ENCODE data around the gene TOM1. TPM values are rescaled to one million over a fixed set of nuclear protein-coding genes. Genes with fewer than 3 reads are reported as not detected.

The TOM1 gene
- total RNA-seq, 1 experiment from 2014 or later: 22.3 TPM

GRCh38 chr22:35292786-35293185, 6.9 kb upstream of the TOM1 start:
- Mint-ChIP-seq H3K36me3 (ENCODE audit: insufficient read depth in 1 of 3, low read depth in 3 of 3) (peaks cover 28 to 82% (median 75%) of the 10 kb centered on the region in 3 experiments; a peak in 6 of 7 replicates), H3K4me3 (no peak overlapping the region), H3K27ac (no peak overlapping the region), H3K4me1 (no peaks in the 10 kb centered on the region), H3K27me3 (ENCODE audit: low read depth) (no peaks in the 10 kb centered on the region), H3K9me3 (no peaks in the 10 kb centered on the region)
- Histone ChIP-seq H3K9ac (ENCODE audit: extremely low read depth, insufficient read length, low read length) (no peak overlapping the region), H3K4me1 (ENCODE audit: insufficient read depth, low read length) (no peaks in the 10 kb centered on the region), H3K23me2 (ENCODE audit: insufficient read length, low read depth, low read length, poor library complexity, severe bottlenecking) (no peaks in the 10 kb centered on the region), H3K27me3 (ENCODE audit: insufficient read depth, low read length) (no peaks in the 10 kb centered on the region), H4K8ac (replicated peaks; ENCODE audit: insufficient read length, low read depth, low read length) (no peak overlapping the region), H4K91ac (ENCODE audit: insufficient read length, low read depth, low read length) (no peak overlapping the region), H2BK15ac (ENCODE audit: low read depth, low read length) (no peak overlapping the region), H3K18ac (ENCODE audit: insufficient read length, low read depth, low read length) (no peak overlapping the region), H2AK5ac (ENCODE audit: insufficient read length, low read length) (no peak overlapping the region), H2BK20ac (ENCODE audit: low read depth, low read length, poor library complexity, severe bottlenecking) (no peak overlapping the region), H3T11ph (ENCODE audit: low read length) (no peak overlapping the region), H3K79me1 (ENCODE audit: insufficient read depth, low read depth, low read length, poor library complexity, severe bottlenecking) (no peaks in the 10 kb centered on the region), H3K4ac (ENCODE audit: low read depth, low read length) (no peak overlapping the region), H2BK12ac (ENCODE audit: insufficient read length, low read depth, low read length) (no peak overlapping the region), H2AFZ (ENCODE audit: low read length) (no peak overlapping the region), H3K56ac (ENCODE audit: insufficient read length, low read depth, low read length) (no peak overlapping the region), H3K14ac (ENCODE audit: insufficient read depth, low read length) (no peak overlapping the region), H2BK120ac (ENCODE audit: low read depth, low read length, poor library complexity, severe bottlenecking) (no peak overlapping the region), H2BK5ac (ENCODE audit: insufficient read length, low read length) (no peak overlapping the region), H3K23ac (ENCODE audit: insufficient read length, low read depth, low read length) (no peak overlapping the region), H4K5ac (ENCODE audit: insufficient read length, low read depth, low read length) (no peak overlapping the region), H3K79me2 (ENCODE audit: insufficient read depth, low read length) (no peaks in the 10 kb centered on the region), H4K20me1 (ENCODE audit: control insufficient read depth, insufficient read depth, insufficient read length) (no peaks in the 10 kb centered on the region), H3K4me2 (ENCODE audit: insufficient read depth, insufficient read length, low read length) (no peak overlapping the region), H3K27ac (ENCODE audit: insufficient read length, low read depth, low read length) (no peak overlapping the region), H3K9me3 (ENCODE audit: control insufficient read depth, low read depth, low read length) (no peaks in the 10 kb centered on the region)
- DNase-seq: no peak
- WGBS (ENCODE audit: extremely low coverage, insufficient read length, low lambda C conversion rate): no CpG with 5 or more reads among the region's 3 CpGs
- no peak for TF ChIP-seq CTCF (conservative IDR thresholded peaks at IDR 0.05)
